ENCODE measurements around the gene WDR37. TPM values are rescaled to one million over a fixed set of nuclear protein-coding genes. Genes with fewer than 3 reads are reported as not detected.

Gene WDR37
- total and polyA plus RNA-seq, 9 of the 15 experiments (the other 6 are each of a cell fraction or from before 2014, with no cell fraction given) = 2.3 to 11.6 (median 6.7) TPM

DNA sequence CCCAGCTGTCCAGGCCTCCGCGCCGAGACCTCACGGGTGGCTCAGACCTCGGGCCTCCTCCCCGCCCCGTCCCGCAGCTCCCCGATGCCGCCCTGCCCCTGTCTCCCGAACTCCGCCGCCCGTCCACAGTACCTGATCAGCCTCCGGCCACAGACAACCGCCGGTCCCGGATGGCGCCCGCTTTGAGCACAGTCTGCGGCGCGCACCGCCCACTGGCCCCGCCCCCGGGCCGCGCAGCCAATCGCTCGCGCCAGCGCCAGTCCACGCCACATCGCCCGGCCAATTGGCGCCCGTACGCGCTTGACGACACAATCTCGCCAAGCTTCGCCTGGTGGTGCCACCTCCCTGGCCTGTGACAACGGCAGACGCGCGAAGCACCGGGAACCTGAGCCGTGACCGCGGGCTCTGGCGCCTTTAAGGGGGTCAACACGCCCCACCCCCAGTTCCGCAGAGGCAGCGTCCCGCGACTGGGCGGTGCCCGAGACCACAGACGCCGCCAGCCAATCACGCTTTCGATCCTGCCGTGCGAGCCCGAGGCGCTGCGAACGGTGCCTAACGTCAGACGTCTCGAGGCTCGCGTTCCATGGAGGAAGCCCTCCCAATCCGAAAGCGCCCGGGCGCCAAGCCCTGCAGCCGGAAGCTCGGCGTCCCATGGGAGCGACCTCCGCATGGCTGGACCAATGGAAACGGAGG, 7.3 kb upstream of the WDR37 start, which contains the start of gene IDI1 (continued):
- TF ChIP-seq, protein P1, sequence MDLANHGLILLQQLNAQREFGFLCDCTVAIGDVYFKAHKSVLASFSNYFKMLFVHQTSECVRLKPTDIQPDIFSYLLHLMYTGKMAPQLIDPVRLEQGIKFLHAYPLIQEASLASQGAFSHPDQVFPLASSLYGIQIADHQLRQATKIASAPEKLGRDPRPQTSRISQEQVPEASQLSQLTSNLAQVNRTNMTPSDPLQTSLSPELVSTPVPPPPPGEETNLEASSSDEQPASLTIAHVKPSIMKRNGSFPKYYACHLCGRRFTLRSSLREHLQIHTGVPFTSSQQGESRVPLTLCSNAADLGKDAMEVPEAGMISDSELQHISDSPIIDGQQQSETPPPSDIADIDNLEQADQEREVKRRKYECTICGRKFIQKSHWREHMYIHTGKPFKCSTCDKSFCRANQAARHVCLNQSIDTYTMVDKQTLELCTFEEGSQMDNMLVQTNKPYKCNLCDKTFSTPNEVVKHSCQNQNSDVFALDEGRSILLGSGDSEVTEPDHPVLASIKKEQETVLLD (IDR thresholded peaks at IDR 0.05) = 0 out of 2 replicates have a peak, but pooled peaks have one; percentile 35
- TF ChIP-seq SP1 (CRISPR knock-in tag; IDR thresholded peaks at IDR 0.05) = peak; percentile 92
- TF ChIP-seq MBD2 (IDR thresholded peaks at IDR 0.05; ENCODE audit: borderline replicate concordance, low read depth) = peak; percentile 94
- TF ChIP-seq, protein P2, sequence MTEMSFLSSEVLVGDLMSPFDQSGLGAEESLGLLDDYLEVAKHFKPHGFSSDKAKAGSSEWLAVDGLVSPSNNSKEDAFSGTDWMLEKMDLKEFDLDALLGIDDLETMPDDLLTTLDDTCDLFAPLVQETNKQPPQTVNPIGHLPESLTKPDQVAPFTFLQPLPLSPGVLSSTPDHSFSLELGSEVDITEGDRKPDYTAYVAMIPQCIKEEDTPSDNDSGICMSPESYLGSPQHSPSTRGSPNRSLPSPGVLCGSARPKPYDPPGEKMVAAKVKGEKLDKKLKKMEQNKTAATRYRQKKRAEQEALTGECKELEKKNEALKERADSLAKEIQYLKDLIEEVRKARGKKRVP (CRISPR knock-in tag; IDR thresholded peaks at IDR 0.05) = 0 out of 2 replicates have a peak, but pooled peaks have one; percentile 11
- TF ChIP-seq, protein P3, sequence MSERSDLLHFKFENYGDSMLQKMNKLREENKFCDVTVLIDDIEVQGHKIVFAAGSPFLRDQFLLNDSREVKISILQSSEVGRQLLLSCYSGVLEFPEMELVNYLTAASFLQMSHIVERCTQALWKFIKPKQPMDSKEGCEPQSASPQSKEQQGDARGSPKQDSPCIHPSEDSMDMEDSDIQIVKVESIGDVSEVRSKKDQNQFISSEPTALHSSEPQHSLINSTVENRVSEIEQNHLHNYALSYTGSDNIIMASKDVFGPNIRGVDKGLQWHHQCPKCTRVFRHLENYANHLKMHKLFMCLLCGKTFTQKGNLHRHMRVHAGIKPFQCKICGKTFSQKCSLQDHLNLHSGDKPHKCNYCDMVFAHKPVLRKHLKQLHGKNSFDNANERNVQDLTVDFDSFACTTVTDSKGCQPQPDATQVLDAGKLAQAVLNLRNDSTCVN (CRISPR knock-in tag; IDR thresholded peaks at IDR 0.05) = peak; percentile 73; the same call in 1 of the 2 replicates
- TF ChIP-seq MTA3 (IDR thresholded peaks at IDR 0.05; ENCODE audit: borderline replicate concordance) = peak; percentile 97
- TF ChIP-seq, protein P4, sequence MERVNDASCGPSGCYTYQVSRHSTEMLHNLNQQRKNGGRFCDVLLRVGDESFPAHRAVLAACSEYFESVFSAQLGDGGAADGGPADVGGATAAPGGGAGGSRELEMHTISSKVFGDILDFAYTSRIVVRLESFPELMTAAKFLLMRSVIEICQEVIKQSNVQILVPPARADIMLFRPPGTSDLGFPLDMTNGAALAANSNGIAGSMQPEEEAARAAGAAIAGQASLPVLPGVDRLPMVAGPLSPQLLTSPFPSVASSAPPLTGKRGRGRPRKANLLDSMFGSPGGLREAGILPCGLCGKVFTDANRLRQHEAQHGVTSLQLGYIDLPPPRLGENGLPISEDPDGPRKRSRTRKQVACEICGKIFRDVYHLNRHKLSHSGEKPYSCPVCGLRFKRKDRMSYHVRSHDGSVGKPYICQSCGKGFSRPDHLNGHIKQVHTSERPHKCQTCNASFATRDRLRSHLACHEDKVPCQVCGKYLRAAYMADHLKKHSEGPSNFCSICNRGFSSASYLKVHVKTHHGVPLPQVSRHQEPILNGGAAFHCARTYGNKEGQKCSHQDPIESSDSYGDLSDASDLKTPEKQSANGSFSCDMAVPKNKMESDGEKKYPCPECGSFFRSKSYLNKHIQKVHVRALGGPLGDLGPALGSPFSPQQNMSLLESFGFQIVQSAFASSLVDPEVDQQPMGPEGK (CRISPR knock-in tag; IDR thresholded peaks at IDR 0.05; ENCODE audit: borderline replicate concordance) = peak; percentile 45; the same call in 1 of the 2 replicates
- TF ChIP-seq, protein P5, sequence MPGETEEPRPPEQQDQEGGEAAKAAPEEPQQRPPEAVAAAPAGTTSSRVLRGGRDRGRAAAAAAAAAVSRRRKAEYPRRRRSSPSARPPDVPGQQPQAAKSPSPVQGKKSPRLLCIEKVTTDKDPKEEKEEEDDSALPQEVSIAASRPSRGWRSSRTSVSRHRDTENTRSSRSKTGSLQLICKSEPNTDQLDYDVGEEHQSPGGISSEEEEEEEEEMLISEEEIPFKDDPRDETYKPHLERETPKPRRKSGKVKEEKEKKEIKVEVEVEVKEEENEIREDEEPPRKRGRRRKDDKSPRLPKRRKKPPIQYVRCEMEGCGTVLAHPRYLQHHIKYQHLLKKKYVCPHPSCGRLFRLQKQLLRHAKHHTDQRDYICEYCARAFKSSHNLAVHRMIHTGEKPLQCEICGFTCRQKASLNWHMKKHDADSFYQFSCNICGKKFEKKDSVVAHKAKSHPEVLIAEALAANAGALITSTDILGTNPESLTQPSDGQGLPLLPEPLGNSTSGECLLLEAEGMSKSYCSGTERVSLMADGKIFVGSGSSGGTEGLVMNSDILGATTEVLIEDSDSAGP (CRISPR knock-in tag; IDR thresholded peaks at IDR 0.05) = peak; percentile 90
- TF ChIP-seq XRCC3 (IDR thresholded peaks at IDR 0.05) = no peak
- no peak for TF ChIP-seq HDAC2 (IDR thresholded peaks at IDR 0.05)
- peak; percentile 93 for TF ChIP-seq EP400 (IDR thresholded peaks at IDR 0.05)
- TF ChIP-seq ZC3H8 (IDR thresholded peaks at IDR 0.05) = no peak
- TF ChIP-seq, protein P6, sequence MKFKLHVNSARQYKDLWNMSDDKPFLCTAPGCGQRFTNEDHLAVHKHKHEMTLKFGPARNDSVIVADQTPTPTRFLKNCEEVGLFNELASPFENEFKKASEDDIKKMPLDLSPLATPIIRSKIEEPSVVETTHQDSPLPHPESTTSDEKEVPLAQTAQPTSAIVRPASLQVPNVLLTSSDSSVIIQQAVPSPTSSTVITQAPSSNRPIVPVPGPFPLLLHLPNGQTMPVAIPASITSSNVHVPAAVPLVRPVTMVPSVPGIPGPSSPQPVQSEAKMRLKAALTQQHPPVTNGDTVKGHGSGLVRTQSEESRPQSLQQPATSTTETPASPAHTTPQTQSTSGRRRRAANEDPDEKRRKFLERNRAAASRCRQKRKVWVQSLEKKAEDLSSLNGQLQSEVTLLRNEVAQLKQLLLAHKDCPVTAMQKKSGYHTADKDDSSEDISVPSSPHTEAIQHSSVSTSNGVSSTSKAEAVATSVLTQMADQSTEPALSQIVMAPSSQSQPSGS (CRISPR knock-in tag; IDR thresholded peaks at IDR 0.05) = no peak
- no peak for TF ChIP-seq ZNF75A (CRISPR knock-in tag; IDR thresholded peaks at IDR 0.05)
- TF ChIP-seq, protein P7, sequence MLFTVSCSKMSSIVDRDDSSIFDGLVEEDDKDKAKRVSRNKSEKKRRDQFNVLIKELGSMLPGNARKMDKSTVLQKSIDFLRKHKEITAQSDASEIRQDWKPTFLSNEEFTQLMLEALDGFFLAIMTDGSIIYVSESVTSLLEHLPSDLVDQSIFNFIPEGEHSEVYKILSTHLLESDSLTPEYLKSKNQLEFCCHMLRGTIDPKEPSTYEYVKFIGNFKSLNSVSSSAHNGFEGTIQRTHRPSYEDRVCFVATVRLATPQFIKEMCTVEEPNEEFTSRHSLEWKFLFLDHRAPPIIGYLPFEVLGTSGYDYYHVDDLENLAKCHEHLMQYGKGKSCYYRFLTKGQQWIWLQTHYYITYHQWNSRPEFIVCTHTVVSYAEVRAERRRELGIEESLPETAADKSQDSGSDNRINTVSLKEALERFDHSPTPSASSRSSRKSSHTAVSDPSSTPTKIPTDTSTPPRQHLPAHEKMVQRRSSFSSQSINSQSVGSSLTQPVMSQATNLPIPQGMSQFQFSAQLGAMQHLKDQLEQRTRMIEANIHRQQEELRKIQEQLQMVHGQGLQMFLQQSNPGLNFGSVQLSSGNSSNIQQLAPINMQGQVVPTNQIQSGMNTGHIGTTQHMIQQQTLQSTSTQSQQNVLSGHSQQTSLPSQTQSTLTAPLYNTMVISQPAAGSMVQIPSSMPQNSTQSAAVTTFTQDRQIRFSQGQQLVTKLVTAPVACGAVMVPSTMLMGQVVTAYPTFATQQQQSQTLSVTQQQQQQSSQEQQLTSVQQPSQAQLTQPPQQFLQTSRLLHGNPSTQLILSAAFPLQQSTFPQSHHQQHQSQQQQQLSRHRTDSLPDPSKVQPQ (CRISPR knock-in tag; IDR thresholded peaks at IDR 0.05; ENCODE audit: borderline replicate concordance) = 0 out of 2 replicates have a peak, but pooled peaks have one; percentile 38
- peak; percentile 91 for TF ChIP-seq ATF7 (IDR thresholded peaks at IDR 0.05)

All from K562 (cell line).